Measurements from ENCODE around the gene CAMK2B.

- TF ChIP-seq CTCF (IDR thresholded peaks at IDR 0.05): no peak
- TF ChIP-seq POLR2A (IDR thresholded peaks at IDR 0.05): no peak
These were observed 140.4 kb downstream of the CAMK2B start for GRCh38 chr7:44184873-44185446.
